GM23338 (cell line): ENCODE data around the gene MAP1LC3C.

ENCODE experiments used
- EZH2 ChIP-seq: fragments of 200-600 bp; sonication (generic); IDR thresholded peaks from one replicate; pipeline ENCODE4 v1.8.0; 2017; ENCODE audit warnings: antibody characterized with exemption, mild to moderate bottlenecking, low read depth; ENCODE audit not compliant: unreplicated experiment
- EZH2phosphoT487 ChIP-seq: fragments of 200-600 bp; sonication (generic); IDR thresholded peaks from one replicate; pipeline ENCODE4 v1.8.1; 2018; ENCODE audit warnings: antibody characterized with exemption; ENCODE audit not compliant: unreplicated experiment
- JUNB ChIP-seq: IDR thresholded peaks from one replicate; pipeline ENCODE4 v1.6.1; 2016; ENCODE audit warnings: antibody characterized with exemption; ENCODE audit not compliant: unreplicated experiment
- POLR2AphosphoS5 ChIP-seq: IDR thresholded peaks from 2 replicates; pipeline ENCODE4 v1.6.1; 2016; ENCODE audit warnings: antibody characterized with exemption, low read depth
- STAT1 ChIP-seq: IDR thresholded peaks from one replicate; pipeline ENCODE4 v1.6.1; 2016; ENCODE audit warnings: antibody characterized with exemption; ENCODE audit not compliant: unreplicated experiment
- TF ChIP-seq, protein P1 (sequence below), 2 experiments: fragments of 200-600 bp in 1 of 2; sonication (generic) in 1 of 2; conservative IDR thresholded peaks; 2 replicates each; pipeline versions ENCODE4 v1.5.1 to v1.6.1; 2016 to 2017; ENCODE audit warnings: antibody characterized with exemption in 2 of 2, low read depth in 2 of 2, mild to moderate bottlenecking in 2 of 2, moderate library complexity in 1 of 2
- TF ChIP-seq, protein P2 (sequence below): IDR thresholded peaks from one replicate; pipeline ENCODE4 v1.6.1; 2018; ENCODE audit warnings: antibody characterized with exemption; ENCODE audit not compliant: unreplicated experiment
- TF ChIP-seq, protein P3 (sequence below): fragments of 250-450 bp; sonication (Bioruptor Pico); IDR thresholded peaks from 2 replicates; pipeline ENCODE4 v1.5.0; 2020; ENCODE audit warnings: mild to moderate bottlenecking, moderate library complexity
- TF ChIP-seq, protein P4 (sequence below): IDR thresholded peaks from 2 replicates; pipeline ENCODE4 v1.6.1; 2016; ENCODE audit warnings: antibody characterized with exemption

DNA sequence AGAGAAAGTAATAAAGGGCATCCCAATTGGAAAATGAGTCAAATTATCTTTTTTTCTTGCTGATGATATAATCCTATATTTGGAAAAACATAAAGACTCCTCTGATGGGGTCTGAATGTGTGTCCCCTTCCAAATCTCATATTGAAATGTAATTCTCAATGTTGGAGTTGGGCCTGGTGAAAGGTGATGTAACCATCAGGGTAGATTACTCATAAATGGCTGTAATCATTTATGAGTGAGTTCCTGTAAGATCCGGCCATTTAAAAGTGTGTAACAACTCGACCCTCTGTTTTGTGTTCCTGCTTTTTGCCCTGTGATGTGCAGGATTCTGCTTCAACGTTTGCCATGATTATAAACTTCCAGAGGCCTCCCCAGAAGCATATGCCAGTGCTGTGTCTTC, 44.3 kb upstream of the MAP1LC3C start:
- TF ChIP-seq, protein P1, sequence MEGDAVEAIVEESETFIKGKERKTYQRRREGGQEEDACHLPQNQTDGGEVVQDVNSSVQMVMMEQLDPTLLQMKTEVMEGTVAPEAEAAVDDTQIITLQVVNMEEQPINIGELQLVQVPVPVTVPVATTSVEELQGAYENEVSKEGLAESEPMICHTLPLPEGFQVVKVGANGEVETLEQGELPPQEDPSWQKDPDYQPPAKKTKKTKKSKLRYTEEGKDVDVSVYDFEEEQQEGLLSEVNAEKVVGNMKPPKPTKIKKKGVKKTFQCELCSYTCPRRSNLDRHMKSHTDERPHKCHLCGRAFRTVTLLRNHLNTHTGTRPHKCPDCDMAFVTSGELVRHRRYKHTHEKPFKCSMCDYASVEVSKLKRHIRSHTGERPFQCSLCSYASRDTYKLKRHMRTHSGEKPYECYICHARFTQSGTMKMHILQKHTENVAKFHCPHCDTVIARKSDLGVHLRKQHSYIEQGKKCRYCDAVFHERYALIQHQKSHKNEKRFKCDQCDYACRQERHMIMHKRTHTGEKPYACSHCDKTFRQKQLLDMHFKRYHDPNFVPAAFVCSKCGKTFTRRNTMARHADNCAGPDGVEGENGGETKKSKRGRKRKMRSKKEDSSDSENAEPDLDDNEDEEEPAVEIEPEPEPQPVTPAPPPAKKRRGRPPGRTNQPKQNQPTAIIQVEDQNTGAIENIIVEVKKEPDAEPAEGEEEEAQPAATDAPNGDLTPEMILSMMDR (conservative IDR thresholded peaks at IDR 0.05; ENCODE audit: low read depth in 2 of 2): no peak
- TF ChIP-seq EZH2: no peak
- no peak for TF ChIP-seq JUNB
- TF ChIP-seq, protein P2, sequence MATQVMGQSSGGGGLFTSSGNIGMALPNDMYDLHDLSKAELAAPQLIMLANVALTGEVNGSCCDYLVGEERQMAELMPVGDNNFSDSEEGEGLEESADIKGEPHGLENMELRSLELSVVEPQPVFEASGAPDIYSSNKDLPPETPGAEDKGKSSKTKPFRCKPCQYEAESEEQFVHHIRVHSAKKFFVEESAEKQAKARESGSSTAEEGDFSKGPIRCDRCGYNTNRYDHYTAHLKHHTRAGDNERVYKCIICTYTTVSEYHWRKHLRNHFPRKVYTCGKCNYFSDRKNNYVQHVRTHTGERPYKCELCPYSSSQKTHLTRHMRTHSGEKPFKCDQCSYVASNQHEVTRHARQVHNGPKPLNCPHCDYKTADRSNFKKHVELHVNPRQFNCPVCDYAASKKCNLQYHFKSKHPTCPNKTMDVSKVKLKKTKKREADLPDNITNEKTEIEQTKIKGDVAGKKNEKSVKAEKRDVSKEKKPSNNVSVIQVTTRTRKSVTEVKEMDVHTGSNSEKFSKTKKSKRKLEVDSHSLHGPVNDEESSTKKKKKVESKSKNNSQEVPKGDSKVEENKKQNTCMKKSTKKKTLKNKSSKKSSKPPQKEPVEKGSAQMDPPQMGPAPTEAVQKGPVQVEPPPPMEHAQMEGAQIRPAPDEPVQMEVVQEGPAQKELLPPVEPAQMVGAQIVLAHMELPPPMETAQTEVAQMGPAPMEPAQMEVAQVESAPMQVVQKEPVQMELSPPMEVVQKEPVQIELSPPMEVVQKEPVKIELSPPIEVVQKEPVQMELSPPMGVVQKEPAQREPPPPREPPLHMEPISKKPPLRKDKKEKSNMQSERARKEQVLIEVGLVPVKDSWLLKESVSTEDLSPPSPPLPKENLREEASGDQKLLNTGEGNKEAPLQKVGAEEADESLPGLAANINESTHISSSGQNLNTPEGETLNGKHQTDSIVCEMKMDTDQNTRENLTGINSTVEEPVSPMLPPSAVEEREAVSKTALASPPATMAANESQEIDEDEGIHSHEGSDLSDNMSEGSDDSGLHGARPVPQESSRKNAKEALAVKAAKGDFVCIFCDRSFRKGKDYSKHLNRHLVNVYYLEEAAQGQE: no peak
- no peak for TF ChIP-seq POLR2AphosphoS5
- TF ChIP-seq STAT1: no peak
- TF ChIP-seq, protein P3, sequence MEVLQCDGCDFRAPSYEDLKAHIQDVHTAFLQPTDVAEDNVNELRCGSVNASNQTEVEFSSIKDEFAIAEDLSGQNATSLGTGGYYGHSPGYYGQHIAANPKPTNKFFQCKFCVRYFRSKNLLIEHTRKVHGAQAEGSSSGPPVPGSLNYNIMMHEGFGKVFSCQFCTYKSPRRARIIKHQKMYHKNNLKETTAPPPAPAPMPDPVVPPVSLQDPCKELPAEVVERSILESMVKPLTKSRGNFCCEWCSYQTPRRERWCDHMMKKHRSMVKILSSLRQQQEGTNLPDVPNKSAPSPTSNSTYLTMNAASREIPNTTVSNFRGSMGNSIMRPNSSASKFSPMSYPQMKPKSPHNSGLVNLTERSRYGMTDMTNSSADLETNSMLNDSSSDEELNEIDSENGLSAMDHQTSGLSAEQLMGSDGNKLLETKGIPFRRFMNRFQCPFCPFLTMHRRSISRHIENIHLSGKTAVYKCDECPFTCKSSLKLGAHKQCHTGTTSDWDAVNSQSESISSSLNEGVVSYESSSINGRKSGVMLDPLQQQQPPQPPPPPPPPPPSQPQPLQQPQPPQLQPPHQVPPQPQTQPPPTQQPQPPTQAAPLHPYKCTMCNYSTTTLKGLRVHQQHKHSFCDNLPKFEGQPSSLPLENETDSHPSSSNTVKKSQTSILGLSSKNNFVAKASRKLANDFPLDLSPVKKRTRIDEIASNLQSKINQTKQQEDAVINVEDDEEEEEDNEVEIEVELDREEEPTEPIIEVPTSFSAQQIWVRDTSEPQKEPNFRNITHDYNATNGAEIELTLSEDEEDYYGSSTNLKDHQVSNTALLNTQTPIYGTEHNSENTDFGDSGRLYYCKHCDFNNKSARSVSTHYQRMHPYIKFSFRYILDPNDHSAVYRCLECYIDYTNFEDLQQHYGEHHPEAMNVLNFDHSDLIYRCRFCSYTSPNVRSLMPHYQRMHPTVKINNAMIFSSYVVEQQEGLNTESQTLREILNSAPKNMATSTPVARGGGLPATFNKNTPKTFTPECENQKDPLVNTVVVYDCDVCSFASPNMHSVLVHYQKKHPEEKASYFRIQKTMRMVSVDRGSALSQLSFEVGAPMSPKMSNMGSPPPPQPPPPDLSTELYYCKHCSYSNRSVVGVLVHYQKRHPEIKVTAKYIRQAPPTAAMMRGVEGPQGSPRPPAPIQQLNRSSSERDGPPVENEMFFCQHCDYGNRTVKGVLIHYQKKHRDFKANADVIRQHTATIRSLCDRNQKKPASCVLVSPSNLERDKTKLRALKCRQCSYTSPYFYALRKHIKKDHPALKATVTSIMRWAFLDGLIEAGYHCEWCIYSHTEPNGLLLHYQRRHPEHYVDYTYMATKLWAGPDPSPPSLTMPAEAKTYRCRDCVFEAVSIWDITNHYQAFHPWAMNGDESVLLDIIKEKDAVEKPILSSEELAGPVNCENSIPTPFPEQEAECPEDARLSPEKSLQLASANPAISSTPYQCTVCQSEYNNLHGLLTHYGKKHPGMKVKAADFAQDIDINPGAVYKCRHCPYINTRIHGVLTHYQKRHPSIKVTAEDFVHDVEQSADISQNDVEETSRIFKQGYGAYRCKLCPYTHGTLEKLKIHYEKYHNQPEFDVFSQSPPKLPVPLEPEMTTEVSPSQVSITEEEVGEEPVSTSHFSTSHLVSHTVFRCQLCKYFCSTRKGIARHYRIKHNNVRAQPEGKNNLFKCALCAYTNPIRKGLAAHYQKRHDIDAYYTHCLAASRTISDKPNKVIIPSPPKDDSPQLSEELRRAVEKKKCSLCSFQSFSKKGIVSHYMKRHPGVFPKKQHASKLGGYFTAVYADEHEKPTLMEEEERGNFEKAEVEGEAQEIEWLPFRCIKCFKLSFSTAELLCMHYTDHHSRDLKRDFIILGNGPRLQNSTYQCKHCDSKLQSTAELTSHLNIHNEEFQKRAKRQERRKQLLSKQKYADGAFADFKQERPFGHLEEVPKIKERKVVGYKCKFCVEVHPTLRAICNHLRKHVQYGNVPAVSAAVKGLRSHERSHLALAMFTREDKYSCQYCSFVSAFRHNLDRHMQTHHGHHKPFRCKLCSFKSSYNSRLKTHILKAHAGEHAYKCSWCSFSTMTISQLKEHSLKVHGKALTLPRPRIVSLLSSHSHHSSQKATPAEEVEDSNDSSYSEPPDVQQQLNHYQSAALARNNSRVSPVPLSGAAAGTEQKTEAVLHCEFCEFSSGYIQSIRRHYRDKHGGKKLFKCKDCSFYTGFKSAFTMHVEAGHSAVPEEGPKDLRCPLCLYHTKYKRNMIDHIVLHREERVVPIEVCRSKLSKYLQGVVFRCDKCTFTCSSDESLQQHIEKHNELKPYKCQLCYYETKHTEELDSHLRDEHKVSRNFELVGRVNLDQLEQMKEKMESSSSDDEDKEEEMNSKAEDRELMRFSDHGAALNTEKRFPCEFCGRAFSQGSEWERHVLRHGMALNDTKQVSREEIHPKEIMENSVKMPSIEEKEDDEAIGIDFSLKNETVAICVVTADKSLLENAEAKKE (CRISPR knock-in tag): no peak
- TF ChIP-seq, protein P4, sequence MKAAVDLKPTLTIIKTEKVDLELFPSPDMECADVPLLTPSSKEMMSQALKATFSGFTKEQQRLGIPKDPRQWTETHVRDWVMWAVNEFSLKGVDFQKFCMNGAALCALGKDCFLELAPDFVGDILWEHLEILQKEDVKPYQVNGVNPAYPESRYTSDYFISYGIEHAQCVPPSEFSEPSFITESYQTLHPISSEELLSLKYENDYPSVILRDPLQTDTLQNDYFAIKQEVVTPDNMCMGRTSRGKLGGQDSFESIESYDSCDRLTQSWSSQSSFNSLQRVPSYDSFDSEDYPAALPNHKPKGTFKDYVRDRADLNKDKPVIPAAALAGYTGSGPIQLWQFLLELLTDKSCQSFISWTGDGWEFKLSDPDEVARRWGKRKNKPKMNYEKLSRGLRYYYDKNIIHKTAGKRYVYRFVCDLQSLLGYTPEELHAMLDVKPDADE: no peak
- TF ChIP-seq EZH2phosphoT487: no peak
